Measurements from ENCODE around the gene SPECC1.
A peak's percentile ranks its signal among the peaks of the same experiment; 100 is the strongest.

The SPECC1 gene

GRCh38 chr17:20266806-20267458 lies 257.8 kb downstream of the SPECC1 start:
- DNase-seq (ENCODE audit: low read depth, low spot score) = peak; percentile 65
- in situ Hi-C loops (cut with HindIII; ENCODE audit: low sequenced_read_pairs) = no loop called here
- TF ChIP-seq CTCF (IDR thresholded peaks at IDR 0.05; ENCODE audit: low read depth, low read length) = no peak
- H3K4me3 ChIP-seq (ENCODE audit: low read depth, low read length) = no peak overlapping the region

GRCh38 chr17:20267459-20267842 lies 258.3 kb downstream of the SPECC1 start:
- DNase-seq (ENCODE audit: low read depth, low spot score) = no peak
- TF ChIP-seq CTCF (IDR thresholded peaks at IDR 0.05; ENCODE audit: low read depth, low read length) = no peak
- in situ Hi-C loops (cut with HindIII; ENCODE audit: low sequenced_read_pairs) = no loop called here
- no peak overlapping the region for H3K4me3 ChIP-seq (ENCODE audit: low read depth, low read length)

- H3K4me3 ChIP-seq (ENCODE audit: low read depth, low read length) = no peak overlapping the region
- DNase-seq (ENCODE audit: low read depth, low spot score) = no peak
- in situ Hi-C loops (cut with HindIII; ENCODE audit: low sequenced_read_pairs) = no loop called here
Measured at GRCh38 chr17:20270369-20270768, 261.2 kb downstream of the SPECC1 start.

GRCh38 chr17:20271011-20271610 lies 262.0 kb downstream of the SPECC1 start:
- in situ Hi-C loops (cut with HindIII; ENCODE audit: low sequenced_read_pairs) = no loop called here
- H3K4me3 ChIP-seq (ENCODE audit: low read depth, low read length) = no peak overlapping the region
- no peak for DNase-seq (ENCODE audit: low read depth, low spot score)
- no peak for TF ChIP-seq CTCF (IDR thresholded peaks at IDR 0.05; ENCODE audit: low read depth, low read length)

More at GRCh38 chr17:20270369-20270768, 261.2 kb downstream of the SPECC1 start:
- no peak for TF ChIP-seq CTCF (IDR thresholded peaks at IDR 0.05; ENCODE audit: low read depth, low read length)

- no peak overlapping the region for H3K4me3 ChIP-seq (ENCODE audit: low read depth, low read length)
- DNase-seq (ENCODE audit: low read depth, low spot score) = no peak
- no peak for TF ChIP-seq CTCF (IDR thresholded peaks at IDR 0.05; ENCODE audit: low read depth, low read length)
- in situ Hi-C loops (cut with HindIII; ENCODE audit: low sequenced_read_pairs) = no loop called here
Measured at GRCh38 chr17:20273741-20274500, 264.8 kb downstream of the SPECC1 start.

- in situ Hi-C loops (cut with HindIII; ENCODE audit: low sequenced_read_pairs) = no loop called here
- TF ChIP-seq CTCF (IDR thresholded peaks at IDR 0.05; ENCODE audit: low read depth, low read length) = no peak
- H3K4me3 ChIP-seq (ENCODE audit: low read depth, low read length) = no peak overlapping the region
- DNase-seq (ENCODE audit: low read depth, low spot score) = no peak
Measured at GRCh38 chr17:20275653-20276052, 266.5 kb downstream of the SPECC1 start.

All from astrocyte of the spinal cord (primary cell).